ENCODE data around the gene FALEC. TPM values are rescaled to one million over a fixed set of nuclear protein-coding genes. Genes with fewer than 3 reads are reported as not detected.
"Not testable (repeated sequence)": the region's sequence is repeated elsewhere in the genome, so short reads cannot be mapped to it uniquely, and the experiment has no call there.

Gene FALEC
- total RNA-seq, 2 donors from 2014 or later, result not detected

DNA sequence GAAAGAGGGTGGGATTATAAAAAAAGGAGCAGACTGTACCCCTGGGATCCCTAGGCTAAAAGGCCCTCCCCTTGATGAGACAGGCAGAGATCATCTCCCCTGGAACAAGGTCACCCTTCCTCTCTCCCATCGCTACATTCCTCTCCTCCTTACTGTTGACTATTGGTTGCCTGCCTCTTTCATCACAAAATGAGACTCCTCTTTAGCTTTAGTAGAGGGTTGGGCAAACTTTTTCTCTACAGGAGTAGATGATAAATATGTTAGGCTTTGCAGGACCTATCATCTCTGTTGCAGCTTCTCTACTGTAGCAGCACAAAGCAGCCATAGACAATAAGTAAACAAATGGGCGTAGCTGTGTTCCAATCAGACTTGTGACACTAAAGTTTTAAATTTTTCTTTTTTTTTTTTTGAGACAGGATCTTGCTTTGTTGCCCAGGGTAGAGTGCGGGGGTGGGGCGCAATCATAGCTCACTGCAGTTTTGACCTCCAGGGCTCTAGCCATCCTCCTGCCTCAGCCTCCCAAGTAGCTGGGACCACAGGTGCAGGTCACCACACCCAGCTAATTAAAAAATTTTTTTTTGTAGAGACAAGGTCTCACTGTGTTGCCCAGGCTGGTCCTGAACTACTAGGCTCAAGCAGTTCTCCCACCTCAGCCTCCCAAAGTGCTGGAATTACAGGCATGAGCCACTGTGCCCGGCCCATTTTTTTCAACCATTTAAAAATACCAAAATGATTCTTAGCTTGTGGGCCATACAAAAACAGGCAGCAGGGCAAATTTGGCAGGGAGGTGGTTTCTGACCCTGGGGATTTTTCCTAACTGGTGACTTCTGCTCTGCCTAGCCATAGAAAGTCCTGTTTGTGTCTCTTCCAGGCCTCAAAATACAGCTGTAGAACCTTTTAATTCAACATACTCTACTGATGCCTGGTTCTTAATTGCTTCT is 48.8 kb downstream of the FALEC start:
- no peak for DNase-seq
- intact Hi-C loops (cut with DNase I), result loop anchor here in 1 of 2 donors (10.0 kb wide), 1 partner anchor 250 kb away; no protein-coding TSS in a partner anchor
- ATAC-seq, result no peak

DNA sequence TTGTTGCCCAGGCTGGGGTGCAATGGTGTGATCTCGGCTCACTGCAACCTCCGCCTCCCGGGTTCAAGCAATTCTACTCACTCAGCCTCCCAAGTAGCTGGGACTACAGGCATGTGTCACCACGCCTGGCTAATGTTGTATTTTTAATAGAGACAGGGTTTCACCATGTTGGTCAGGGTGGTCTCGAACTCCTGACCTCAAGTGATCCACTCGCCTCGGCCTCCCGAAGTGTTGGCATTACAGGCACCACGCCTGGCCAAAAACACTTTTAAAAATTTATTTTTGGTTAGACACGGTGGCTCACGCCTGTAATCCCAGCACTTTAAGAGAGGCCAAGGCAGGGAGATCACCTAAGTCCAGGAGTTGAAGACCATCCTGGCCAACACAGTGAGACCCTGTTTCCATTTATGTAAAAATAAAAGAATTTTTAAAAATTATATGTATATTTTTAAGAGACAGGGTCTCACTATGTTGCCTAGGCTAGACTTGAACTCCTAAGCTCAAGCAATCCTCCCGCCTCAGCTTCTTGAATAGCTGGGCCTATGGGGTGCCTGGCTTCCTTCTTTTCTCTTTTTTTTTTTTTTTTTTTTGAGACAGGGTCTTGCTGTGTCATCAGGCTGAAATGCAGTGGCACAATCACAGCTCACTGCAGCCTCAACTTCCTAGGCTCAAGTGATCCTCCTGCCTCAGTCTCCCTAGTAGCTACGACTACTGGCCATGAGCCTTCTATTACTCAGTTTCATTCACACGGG is 49.9 kb downstream of the FALEC start:
- not testable (repeated sequence) for DNase-seq, ATAC-seq
- intact Hi-C loops (cut with DNase I), result loop anchor here in 1 of 2 donors (10.0 kb wide), 1 partner anchor 249 kb away; no protein-coding TSS in a partner anchor

DNA sequence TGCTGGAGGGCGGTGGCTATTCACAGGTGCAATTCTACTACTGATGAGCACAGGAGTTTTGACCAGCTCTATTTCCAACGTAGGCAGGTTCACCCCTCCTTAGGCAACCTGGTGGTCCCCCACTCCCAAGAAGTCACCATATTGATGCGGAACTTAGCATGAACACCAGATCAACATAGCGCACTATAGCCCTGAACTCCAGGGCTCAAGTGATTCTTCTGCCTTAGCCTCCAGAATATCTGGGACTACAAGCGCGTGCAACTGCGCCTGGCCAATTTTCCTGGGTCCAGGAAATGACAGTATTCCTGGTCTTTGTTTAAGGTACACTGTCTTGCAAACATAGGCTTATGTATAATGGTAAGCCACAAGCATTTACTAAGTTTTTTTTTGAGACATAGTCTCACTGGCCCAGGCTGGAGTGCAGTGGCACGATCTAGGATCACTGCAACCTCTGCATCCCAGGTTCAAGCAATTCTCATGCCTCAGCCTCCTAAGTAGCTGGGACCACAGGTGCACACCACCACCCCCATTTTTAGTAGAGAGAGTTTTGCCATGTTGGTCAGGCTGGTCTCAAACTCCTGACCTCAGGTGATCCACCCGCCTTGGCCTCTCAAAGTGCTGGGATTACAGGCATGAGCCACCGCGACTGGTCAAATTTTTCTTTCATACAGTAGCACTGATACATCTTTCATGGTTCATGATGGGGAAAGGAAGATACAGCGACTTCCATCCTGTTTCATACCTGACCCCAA is 51.2 kb downstream of the FALEC start:
- ATAC-seq (no peak), DNase-seq (no peak)
- intact Hi-C loops (cut with DNase I), result loop anchor here in 1 of 2 donors (10.0 kb wide), 1 partner anchor 248 kb away; no protein-coding TSS in a partner anchor

DNA sequence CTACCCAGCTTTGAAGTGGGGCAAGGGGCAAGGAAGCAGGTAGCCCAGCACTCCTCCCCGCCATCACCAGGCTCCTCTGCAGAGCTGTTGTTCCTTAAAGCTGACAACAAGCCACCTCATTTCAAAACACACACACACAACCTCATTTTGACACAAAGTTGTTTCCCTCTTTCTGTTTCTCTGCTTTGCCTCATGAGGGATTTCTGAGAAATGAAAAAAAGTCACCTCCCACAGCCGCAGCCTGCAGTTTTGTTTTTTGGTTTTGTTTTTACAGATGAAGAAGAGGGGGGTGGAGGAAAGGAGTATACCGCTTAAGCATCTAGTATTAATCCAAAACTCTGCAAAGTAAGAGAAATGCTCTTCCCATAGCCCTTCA is 51.8 kb downstream of the FALEC start:
- no peak for DNase-seq
- intact Hi-C loops (cut with DNase I), result loop anchor here in 1 of 2 donors (10.0 kb wide), 1 partner anchor 247 kb away; no protein-coding TSS in a partner anchor
- ATAC-seq, result peak in 1 of 2 donors; percentile 8

DNA sequence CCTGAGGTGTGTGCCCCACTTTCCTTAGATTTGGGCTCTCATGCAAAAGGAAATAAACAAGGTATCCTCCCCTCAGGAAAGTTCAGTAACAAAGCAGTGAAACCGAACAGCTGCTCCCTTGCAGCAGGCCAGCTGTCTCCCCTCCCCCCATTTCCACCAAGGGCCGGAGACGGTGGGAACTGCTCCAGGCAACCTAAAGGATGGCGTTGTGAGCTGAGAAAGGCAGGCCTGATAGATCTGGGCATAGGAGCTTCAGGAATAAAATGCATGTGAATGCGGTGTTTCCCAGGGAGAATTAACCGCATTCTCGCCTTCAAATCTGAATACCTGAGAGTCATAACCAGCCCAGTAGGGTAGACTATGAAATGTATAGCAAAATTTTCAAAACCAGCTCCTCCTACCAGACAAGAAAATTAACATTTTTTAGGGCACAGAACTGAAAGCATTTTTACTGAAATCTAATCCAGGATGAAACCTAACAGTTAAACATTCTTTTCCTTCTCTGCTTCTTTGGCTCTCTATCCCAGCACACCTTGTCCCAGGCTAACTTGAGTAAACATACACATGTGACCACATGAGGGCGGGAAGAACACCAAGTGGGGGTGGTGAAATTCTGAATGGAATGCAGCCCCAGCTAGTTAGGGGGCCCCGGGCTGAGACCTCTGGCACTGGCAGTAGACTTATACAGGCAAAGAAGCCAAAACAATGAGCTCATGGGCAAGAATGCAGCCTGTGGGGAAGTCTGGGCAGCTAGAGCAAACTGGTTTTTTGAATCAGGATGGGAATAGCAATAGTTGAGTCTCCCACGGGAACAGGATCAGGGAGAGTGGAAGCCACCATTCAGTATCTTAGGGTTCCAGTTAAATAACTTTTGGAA is 52.4 kb downstream of the FALEC start:
- peak; percentile 78 for DNase-seq
- peak; percentile 59 to 80 for ATAC-seq
- intact Hi-C loops (cut with DNase I), result loop anchor here in 1 of 2 donors (10.0 kb wide), 1 partner anchor 247 kb away; no protein-coding TSS in a partner anchor

DNA sequence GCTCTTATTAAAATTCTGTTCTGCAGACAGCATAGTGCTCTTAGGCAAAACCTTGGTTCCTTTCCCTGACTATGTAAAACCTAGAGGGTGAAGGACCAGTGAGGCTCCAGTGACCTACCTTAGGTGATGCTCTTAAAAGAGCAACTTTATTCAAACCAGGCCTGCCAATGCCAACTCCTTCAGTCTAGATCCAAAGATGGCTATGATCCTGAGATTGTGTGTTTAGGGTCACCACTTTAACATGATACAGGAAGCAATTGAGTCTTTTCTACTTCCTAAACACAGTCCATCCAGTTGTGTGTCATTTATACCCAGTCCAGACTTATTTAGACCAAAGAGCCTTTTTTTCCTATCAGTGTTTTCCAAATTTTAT is 53.0 kb downstream of the FALEC start:
- intact Hi-C loops (cut with DNase I), result loop anchor here in 1 of 2 donors (10.0 kb wide), 1 partner anchor 246 kb away; no protein-coding TSS in a partner anchor
- DNase-seq (no peak), ATAC-seq (peak in 1 of 2 donors; percentile 1)

DNA sequence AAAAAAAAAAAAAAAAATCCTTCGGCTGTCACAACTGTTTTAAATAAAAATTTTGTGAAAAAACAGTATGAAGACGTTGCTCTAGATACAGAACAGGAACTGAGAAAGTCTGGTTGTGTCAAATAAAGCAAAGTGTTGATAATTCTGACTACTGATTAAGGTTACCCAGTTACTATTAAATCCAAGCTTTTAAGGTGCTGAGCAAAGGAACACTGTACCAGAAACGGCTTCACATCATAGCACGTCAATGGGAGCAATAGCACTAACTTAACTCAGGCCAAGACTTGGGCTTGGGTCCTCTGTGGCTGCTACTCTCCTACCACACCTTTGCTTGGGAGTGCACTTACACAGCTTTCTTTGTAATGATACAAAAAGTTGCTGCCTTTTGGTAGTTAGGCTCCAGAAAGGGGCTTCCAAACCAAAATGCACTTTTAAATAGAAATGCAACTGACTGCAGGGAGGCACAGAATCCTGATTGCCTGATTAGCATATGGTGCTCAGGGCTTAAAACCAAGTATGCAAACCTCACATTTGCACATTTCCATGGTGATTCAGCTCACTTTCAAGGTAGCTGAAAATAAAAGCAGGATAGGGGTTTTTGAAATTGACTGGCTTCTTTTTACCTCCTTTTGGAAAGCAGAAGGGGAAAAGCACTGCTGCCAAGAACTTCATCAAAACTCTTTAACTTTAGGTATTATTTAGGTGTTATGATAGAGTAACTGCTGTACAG is 57.5 kb downstream of the FALEC start:
- DNase-seq (no peak), ATAC-seq (no peak)
- intact Hi-C loops (cut with DNase I), result no loop called here

DNA sequence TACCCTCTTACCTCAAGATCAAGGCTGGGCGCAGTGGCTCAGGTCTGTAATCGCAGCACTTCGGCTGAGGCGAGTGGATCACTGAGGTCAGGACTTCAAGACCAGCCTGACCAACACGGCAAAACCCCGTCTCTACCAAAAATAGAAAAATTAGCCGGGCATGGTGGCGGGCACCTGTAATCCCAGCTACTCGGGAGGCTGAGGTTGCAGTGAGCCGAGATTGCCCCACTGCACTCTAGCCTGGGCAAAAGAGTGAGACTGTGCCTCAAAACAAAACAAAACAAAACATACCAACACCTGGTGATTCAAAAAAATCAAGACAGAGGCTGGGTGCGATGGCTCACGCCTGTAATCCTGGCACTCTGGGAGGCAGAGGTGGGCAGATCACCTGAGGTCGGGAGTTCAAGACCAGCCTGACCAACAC is 58.1 kb downstream of the FALEC start:
- ATAC-seq; DNase-seq; intact Hi-C loops (cut with DNase I): not testable (repeated sequence)

DNA sequence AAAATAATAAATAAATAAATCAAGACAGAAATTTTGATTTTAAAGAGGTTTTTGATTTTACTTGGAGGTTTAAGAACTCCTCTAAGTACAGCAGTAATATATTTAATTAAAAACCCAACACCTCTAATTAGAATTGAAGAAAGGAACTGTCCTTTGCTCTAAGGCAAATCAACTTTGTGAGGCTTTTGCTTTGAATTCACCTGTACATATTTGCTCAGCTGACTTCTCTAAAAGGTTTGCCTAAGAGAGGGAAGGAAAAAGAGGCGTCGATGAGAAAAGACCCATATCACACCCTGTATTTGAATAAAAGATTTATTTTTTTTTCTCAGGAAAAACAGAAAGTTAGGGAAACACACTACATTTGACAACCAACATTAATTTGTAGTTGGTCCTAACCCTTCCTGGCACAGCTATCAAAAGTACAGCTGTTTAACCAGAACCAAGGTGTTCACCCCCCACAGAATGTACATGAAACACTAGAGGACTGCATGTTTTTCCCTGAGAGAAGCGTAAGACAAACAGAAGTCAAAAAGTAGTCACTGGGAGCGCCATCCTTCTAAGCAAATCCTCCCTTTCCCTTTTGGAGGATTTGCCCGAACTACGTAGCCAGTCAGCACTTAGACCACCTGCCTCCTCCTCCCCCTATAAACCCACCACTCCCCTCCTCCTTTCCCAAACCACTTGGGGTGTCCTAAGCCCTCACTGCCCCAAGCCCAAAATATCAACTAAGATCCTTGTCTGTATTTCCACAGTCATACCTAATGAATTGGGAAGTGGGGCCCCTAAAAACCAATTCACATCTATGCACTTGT is 58.9 kb downstream of the FALEC start:
- ATAC-seq (no peak), DNase-seq (no peak)
- intact Hi-C loops (cut with DNase I), result loop anchor here in 1 of 2 donors (5.0 kb wide), 1 partner anchor 48 kb away; no protein-coding TSS in a partner anchor

DNA sequence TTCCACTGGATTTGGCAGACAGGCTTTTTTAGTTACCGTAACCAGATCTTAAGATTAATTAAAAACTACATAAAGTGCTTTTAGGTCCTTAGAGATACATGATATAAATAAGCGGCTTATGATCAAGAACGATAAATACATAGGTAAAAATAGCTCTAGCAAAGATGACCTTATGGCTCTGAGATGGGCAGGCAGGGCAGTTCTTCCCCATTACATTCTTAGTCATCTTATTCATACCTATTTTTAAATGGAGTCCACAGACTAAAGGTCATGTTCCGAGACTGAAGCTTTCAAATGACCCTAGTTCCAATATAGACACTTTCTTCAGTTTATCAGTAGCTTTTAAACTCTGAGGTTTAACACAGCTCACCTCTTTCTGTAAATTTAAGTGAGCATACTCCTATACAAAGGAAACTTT is 59.5 kb downstream of the FALEC start:
- ATAC-seq, result no peak
- intact Hi-C loops (cut with DNase I), result loop anchor here in 1 of 2 donors (5.0 kb wide), 1 partner anchor 47 kb away; no protein-coding TSS in a partner anchor
- no peak for DNase-seq

DNA sequence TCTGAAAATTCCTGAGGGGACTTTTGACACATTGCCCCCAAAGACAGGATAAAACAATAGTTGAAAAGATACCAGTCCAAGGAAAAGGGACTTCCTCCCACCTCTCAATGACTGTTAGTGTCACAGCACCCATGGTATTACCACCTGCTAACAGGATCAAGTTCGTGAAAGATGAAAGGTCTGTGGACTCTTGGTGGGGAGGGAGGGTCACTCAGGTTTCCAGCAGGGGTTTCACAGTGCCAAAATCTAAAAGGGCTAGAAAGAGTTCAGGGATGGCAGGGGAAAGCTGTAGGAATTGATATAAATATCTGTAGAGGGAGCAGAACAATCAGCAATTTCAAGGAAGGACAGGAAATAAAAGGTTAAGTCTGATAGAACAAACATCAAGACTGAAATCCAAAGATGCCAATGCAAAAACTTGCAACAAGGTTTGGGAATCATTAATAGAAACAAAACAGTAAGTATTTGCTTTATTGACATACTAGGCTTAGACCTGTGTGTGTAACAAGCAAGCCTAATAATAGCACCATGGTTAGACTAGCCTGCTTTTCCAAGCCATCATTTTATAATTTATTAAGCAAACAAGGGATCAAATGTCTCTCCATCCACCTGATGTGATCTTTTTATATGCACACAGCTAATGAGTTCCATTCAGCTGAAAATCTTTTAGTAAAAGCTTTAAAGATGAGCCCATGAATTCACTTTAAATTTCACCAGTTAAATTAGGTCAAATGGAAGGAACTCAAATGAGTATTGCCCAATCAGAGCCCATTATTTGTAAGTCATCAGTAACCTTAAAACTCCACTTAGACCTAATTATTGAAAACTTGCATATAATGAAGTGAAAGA is 60.2 kb downstream of the FALEC start:
- no peak for ATAC-seq
- DNase-seq, result no peak
- intact Hi-C loops (cut with DNase I), result loop anchor here in 1 of 2 donors (5.0 kb wide), 1 partner anchor 47 kb away; no protein-coding TSS in a partner anchor

DNA sequence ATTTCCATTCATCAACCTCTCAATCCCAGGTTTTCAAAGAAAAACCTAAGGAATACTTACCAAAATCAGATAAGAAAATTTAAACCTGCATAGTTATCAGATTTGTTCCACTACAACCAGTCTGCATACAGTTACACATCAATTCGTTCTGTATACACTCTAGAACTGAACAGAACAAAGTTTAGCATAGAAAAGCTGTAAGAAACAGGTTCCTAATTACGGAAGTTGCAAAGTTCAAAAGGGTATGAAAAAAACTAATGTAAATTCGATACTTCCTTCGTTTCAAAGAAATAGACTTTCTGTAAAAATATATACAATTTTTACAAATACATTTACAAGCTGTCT is 60.8 kb downstream of the FALEC start:
- ATAC-seq (no peak), DNase-seq (no peak)
- intact Hi-C loops (cut with DNase I), result loop anchor here in 1 of 2 donors (5.0 kb wide), 1 partner anchor 46 kb away; no protein-coding TSS in a partner anchor

DNA sequence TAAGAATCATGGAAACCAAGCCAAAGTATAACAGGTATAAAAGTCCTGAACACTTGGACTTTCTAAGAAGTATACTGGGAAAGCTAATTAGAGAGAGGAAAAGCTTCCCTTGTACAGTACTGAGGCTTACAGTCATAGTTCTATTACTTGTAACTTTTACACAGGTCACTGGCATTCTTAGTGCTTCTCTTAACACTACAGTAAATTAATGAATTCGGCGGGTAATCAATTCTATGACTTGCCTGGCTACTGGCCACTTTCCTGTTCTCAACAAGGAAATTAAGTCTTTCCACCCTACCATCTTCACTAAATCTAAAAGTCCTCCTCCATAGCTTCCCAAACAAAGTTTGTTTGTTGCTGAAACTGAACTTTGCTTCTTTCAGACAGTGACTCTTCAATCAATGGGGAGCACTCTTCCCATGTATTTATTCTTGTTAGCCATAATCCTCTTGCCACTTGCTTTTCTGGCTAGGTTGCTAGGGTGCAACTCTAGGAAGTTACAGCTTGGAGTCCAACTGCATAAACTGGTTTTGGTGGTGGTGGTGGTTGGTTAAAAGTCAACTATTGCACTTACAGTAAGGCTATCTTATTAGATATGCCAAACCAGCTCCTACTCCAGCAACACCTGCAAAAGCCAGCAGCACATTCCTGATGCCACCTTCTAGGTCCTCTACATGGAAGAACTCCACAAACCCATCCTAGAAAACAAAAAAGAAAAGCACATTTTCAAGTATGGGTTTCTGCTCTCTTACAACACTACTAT is 61.4 kb downstream of the FALEC start:
- DNase-seq (no peak), ATAC-seq (no peak)
- intact Hi-C loops (cut with DNase I), result loop anchor here in 1 of 2 donors (5.0 kb wide), 1 partner anchor 45 kb away; no protein-coding TSS in a partner anchor

DNA sequence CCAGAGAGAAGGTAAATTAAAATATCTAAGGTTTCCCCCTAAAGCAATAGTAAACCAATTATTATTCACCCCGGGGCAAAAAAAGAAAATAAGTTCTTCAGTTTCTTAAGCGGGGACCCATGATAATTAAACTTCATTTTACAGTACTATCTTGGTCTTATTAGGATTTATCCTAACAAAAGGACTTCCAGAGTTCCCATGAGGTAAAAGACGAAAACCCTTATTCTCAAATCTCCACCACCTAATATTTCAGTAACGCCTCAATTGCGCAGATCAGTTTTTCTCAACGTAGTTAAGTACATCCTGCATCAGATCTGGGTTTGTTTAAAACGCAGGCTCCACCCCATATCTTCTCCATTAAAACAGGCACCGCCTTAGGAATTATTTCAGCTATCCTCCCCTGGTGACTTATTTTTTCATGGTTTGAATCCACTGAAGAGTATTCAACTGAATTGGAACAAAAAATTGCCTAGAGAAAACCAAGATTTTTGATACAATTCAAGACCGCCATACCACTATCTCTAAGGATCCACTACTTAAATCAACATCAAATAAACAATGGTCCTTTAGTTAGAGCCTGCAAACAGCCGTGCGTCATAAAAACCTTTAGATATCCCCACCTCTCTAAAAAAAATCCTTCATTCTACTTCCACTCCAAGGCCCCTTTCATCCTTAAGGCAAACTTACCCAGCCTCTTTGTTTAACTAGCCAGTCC is 62.2 kb downstream of the FALEC start:
- DNase-seq (no peak), ATAC-seq (no peak)
- intact Hi-C loops (cut with DNase I), result loop anchor here in 1 of 2 donors (5.0 kb wide), 1 partner anchor 45 kb away; no protein-coding TSS in a partner anchor

Data from left cardiac atrium (tissue), 4 donors.